SH-SY5Y (cell line): Measurements from ENCODE around the gene AFG1L.

Source experiments
- GATA2 ChIP-seq: IDR thresholded peaks from 2 replicates; pipeline ENCODE4 v1.6.1; 2011; ENCODE audit warnings: mild to moderate bottlenecking, low read depth, low read length
- GATA3 ChIP-seq: IDR thresholded peaks from 2 replicates; pipeline ENCODE4 v1.6.1; 2011; ENCODE audit warnings: low read depth, mild to moderate bottlenecking, low read length, moderate library complexity

GRCh38 chr6:108492131-108492766 is 197.4 kb downstream of the AFG1L start:
- TF ChIP-seq GATA2 = no peak
- no peak for TF ChIP-seq GATA3
